PC-3 (cell line): ENCODE measurements around the gene MISP3. TPM values are rescaled to one million over a fixed set of nuclear protein-coding genes. Genes with fewer than 3 reads are reported as not detected.

Experiments used
- ATAC-seq: fragments of 200-7000 bp; cut with Tn5 transposase; 2 replicates; pipeline ENCODE4 v1.9.1; 2020; ENCODE audit warnings: mild to moderate bottlenecking, moderate library complexity
- BruUV-seq: library from RNA; stranded (reverse); fragments of 400-500 nt; replicated peaks from 2 replicates; lab custom pipeline; 2021; lab: Mats Ljungman, UMichigan
- CTCF ChIA-PET: fragments of 300-600 bp; sonication (Branson Sonifier 250); formaldehyde crosslinking; loops from one replicate; lab custom pipeline; 2022; ENCODE audit warnings: antibody characterized with exemption; lab: Charles Lee
- POLR2A ChIA-PET: fragments of 300-600 bp; sonication (Branson Sonifier 250); formaldehyde crosslinking; loops from one replicate; lab custom pipeline; 2022; ENCODE audit warnings: antibody characterized with exemption; ENCODE audit not compliant: unreplicated experiment; lab: Charles Lee
- DNase-seq: peaks from one replicate; pipeline ENCODE4 v3.0.0-alpha.2; 2015
- H2AFZ ChIP-seq: fragments of 300-600 bp; sonication (generic); 2 replicates; pipeline ENCODE4 v1.6.0; 2016; ENCODE audit warnings: antibody characterized with exemption, low read length
- H3F3A ChIP-seq: fragments of 300-600 bp; sonication (generic); one replicate; pipeline ENCODE4 v1.6.0; 2017; ENCODE audit warnings: antibody characterized with exemption, low read length, control low read depth, mild to moderate bottlenecking; ENCODE audit not compliant: unreplicated experiment
- H3K27ac ChIP-seq: fragments of 300-600 bp; sonication (generic); 2 replicates; pipeline ENCODE4 v1.5.1; 2016; ENCODE audit warnings: mild to moderate bottlenecking, low read length
- H3K27me3 ChIP-seq: fragments of 300-600 bp; sonication (generic); 2 replicates; pipeline ENCODE4 v1.6.1; 2016; ENCODE audit warnings: low read length, mixed read lengths
- H3K36me3 ChIP-seq: fragments of 300-600 bp; sonication (generic); 2 replicates; pipeline ENCODE4 v1.6.1; 2016; ENCODE audit warnings: low read depth, mixed run types, low read length, mixed read lengths
- H3K4me1 ChIP-seq: fragments of 300-600 bp; sonication (generic); 2 replicates; pipeline ENCODE4 v1.5.1; 2016; ENCODE audit warnings: low read length; ENCODE audit not compliant: insufficient read depth
- H3K4me2 ChIP-seq: fragments of 300-600 bp; sonication (generic); 2 replicates; pipeline ENCODE4 v1.6.0; 2016; ENCODE audit warnings: low read length
- H3K4me3 ChIP-seq: fragments of 300-600 bp; sonication (generic); 2 replicates; pipeline ENCODE4 v1.5.1; 2016; ENCODE audit warnings: mild to moderate bottlenecking, low read length, mixed read lengths
- H3K79me2 ChIP-seq: fragments of 300-600 bp; sonication (generic); 2 replicates; pipeline ENCODE4 v1.6.1; 2017; ENCODE audit warnings: low read length, mixed read lengths
- H3K9ac ChIP-seq: fragments of 300-600 bp; sonication (generic); 2 replicates; pipeline ENCODE4 v1.6.0; 2016; ENCODE audit warnings: mild to moderate bottlenecking, low read length
- H3K9me2 ChIP-seq: fragments of 300-600 bp; sonication (generic); replicated peaks from 2 replicates; pipeline ENCODE4 v1.6.1; 2016; ENCODE audit warnings: mixed run types, low read length, mixed read lengths
- H3K9me3 ChIP-seq: fragments of 300-600 bp; sonication (generic); 2 replicates; pipeline ENCODE4 v1.6.1; 2016; ENCODE audit warnings: low read length, mixed read lengths
- H4K20me1 ChIP-seq: fragments of 300-600 bp; sonication (generic); 2 replicates; pipeline ENCODE4 v1.6.1; 2016; ENCODE audit warnings: low read length, mixed read lengths
- CTCF ChIP-seq: fragments of 300-600 bp; sonication (generic); conservative IDR thresholded peaks from 2 replicates; pipeline ENCODE4 v1.5.1; 2017; ENCODE audit warnings: antibody characterized with exemption, low read depth, mild to moderate bottlenecking, low read length
- EZH2 ChIP-seq: fragments of 300-600 bp; sonication (generic); IDR thresholded peaks from one replicate; pipeline ENCODE4 v1.6.1; 2017; ENCODE audit warnings: antibody characterized with exemption, mild to moderate bottlenecking, low read length; ENCODE audit not compliant: unreplicated experiment
- EZH2phosphoT487 ChIP-seq: fragments of 300-600 bp; sonication (generic); IDR thresholded peaks from 2 replicates; pipeline ENCODE4 v1.6.1; 2018; ENCODE audit warnings: mild to moderate bottlenecking, antibody characterized with exemption, low read length, borderline replicate concordance
- intact Hi-C: fragments of 100-400 bp; cut with micrococcal nuclease; formaldehyde crosslinking; loops from 2 replicates; pipeline ENCODE4 v1.9.0; 2023
- total RNA-seq: library from RNA; depleted of rRNA; stranded (reverse); fragments of >200 nt; gene quantifications from 2 replicates; pipeline ENCODE4 v1.2.3, GENCODE V29; 2014

Gene MISP3
- total RNA-seq, 1 experiment from 2014 or later: 6.1 TPM

- Histone ChIP-seq H3K9me2 (no peaks in the 10 kb centered on the region), H3K9ac (no peak overlapping the region), H3K36me3 (no peaks in the 10 kb centered on the region), H3K27ac (no peak overlapping the region), H3K27me3 (no peaks in the 10 kb centered on the region), H3K79me2 (no peaks in the 10 kb centered on the region), H3K4me1 (peaks cover 21% of the 10 kb centered on the region), H3K4me2 (peak overlapping the region; percentile 89), H3K4me3 (peak overlapping the region; percentile 65), H3F3A (no peaks in the 10 kb centered on the region), H3K9me3 (no peaks in the 10 kb centered on the region), H4K20me1 (no peaks in the 10 kb centered on the region), H2AFZ (peak overlapping the region; percentile 75; the same call in 1 of the 2 replicates)
- CTCF ChIA-PET: interaction anchor here (0.5 to 1.6 kb wide), 4 partner anchors 13 to 250 kb away, joined by 4 to 13 read pairs (median 8); partner anchors contain the start of gene MISP3
- TF ChIP-seq EZH2phosphoT487 (no peak), CTCF (no peak), EZH2 (no peak)
- BruUV-seq: no TSS peak
- intact Hi-C loops: no loop called here
- POLR2A ChIA-PET: no interaction called here
- DNase-seq (no peak), ATAC-seq (no peak)
Observed at GRCh38 chr19:14058182-14059092, 14.1 kb upstream of the MISP3 start.

DNA sequence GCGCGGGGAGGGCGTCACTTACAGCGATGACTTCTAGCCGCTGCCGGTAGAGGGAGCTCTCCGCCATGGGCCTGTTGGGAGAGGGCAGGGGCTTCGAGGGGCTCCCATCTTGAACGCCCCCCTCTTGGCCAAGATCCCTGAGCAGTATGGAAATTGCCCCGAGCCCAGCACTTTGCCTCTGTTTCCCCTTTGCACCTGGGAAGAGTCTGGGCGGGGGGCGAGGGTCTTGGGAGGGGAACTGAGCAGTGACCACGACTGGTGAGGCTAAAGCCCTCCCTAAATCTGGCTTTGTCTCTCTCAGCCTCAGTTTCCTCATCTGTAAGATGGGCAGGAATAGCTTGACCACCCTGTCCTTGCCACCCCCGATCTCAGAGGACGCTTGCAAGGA, 13.5 kb upstream of the MISP3 start:
- H3K27ac ChIP-seq: no peak overlapping the region
- peak overlapping the region; percentile 89 for H3K4me2 ChIP-seq
- ChIA-PET POLR2A (no interaction called here), CTCF (interaction anchor here (0.5 to 1.6 kb wide), 5 partner anchors 13 to 250 kb away, joined by 3 to 13 read pairs (median 4); partner anchors contain the start of gene MISP3)
- no peaks in the 10 kb centered on the region for H3F3A ChIP-seq
- no peaks in the 10 kb centered on the region for H3K36me3 ChIP-seq
- DNase-seq (no peak), ATAC-seq (no peak)
- H3K9me3 ChIP-seq: no peaks in the 10 kb centered on the region
- intact Hi-C loops: no loop called here
- H3K9ac ChIP-seq: no peak overlapping the region
- TF ChIP-seq CTCF: peak; percentile 94
- TF ChIP-seq EZH2phosphoT487: no peak
- no peak for TF ChIP-seq EZH2
- no TSS peak for BruUV-seq
- H3K79me2 ChIP-seq: no peaks in the 10 kb centered on the region
- H3K27me3 ChIP-seq: no peaks in the 10 kb centered on the region
- no peaks in the 10 kb centered on the region for H3K9me2 ChIP-seq
- H4K20me1 ChIP-seq: no peaks in the 10 kb centered on the region
- peaks cover 21% of the 10 kb centered on the region for H3K4me1 ChIP-seq
- no peak overlapping the region for H3K4me3 ChIP-seq
- H2AFZ ChIP-seq: 0 out of 2 replicates have a peak overlapping the region, but pooled peaks have one; percentile 14
